Thyroid gland (tissue), 4 donors: ENCODE results near the gene MESD. TPM values are rescaled to one million over a fixed set of nuclear protein-coding genes. Genes with fewer than 3 reads are reported as not detected.

Experiments used
- DNase-seq, 2 donors: peaks; one replicate each; pipeline ENCODE4 v3.0.0-alpha.2; 2019
- H3K27ac ChIP-seq, 3 donors: fragments of 200-600 bp; sonication (generic); 1 replicate in 2 of 3; 2 replicates in 1 of 3; pipeline ENCODE4 v1.5.1; 2016 to 2019; ENCODE audit warnings: mild to moderate bottlenecking in 1 of 3, moderate library complexity in 1 of 3
- H3K27me3 ChIP-seq: fragments of 200-600 bp; sonication (generic); one replicate; pipeline ENCODE4 v1.5.1; 2019
- H3K36me3 ChIP-seq, 2 donors: fragments of 200-600 bp; sonication (generic); one replicate each; pipeline ENCODE4 v1.5.1; 2016 to 2019
- H3K4me1 ChIP-seq, 2 donors: fragments of 200-600 bp; sonication (generic); one replicate each; pipeline ENCODE4 v1.5.1; 2017 to 2019
- H3K4me3 ChIP-seq, 3 donors: fragments of 200-600 bp; sonication (generic); replicated peaks in 1 of 3; 1 replicate in 2 of 3; 2 replicates in 1 of 3; pipeline ENCODE4 v1.5.1; 2016; ENCODE audit warnings: mild to moderate bottlenecking in 1 of 3
- H3K9me3 ChIP-seq: fragments of 200-600 bp; sonication (generic); one replicate; pipeline ENCODE4 v1.5.1; 2017
- POLR2A ChIP-seq, 2 donors: fragments of 450-650 bp; IDR thresholded peaks; one replicate each; pipeline ENCODE4 v1.6.1; 2017; ENCODE audit warnings: antibody characterized with exemption in 2 of 2, mild to moderate bottlenecking in 2 of 2, moderate library complexity in 1 of 2
- WGBS, 2 donors: methylation state at CpG; one replicate each; pipeline ENCODE4 v1.1.5; 2017; 5-methylcytosine and 5-hydroxymethylcytosine counted together
- intact Hi-C: fragments of 100-400 bp; cut with DNase I; formaldehyde crosslinking; loops from one replicate; pipeline ENCODE4 v1.15.1; 2023
- total RNA-seq, 4 donors: library from RNA; depleted of rRNA; stranded (reverse); fragments of >200 nt; gene quantifications; one replicate each; pipeline ENCODE4 v1.2.3, GENCODE V29; 2016
- TF ChIP-seq, protein P1 (sequence below), 6 experiments: fragments of 200-600 bp in 3 of 6; fragments of 450-650 bp in 3 of 6; sonication (generic) in 3 of 6; IDR thresholded peaks; one replicate each; pipeline ENCODE4 v1.5.1; 2016 to 2019; ENCODE audit warnings: antibody characterized with exemption in 6 of 6, mild to moderate bottlenecking in 2 of 6, inconsistent platforms in 1 of 6, moderate library complexity in 1 of 6

Gene MESD
- total RNA-seq, 4 donors from 2014 or later = 53.7 to 74.6 (median 70.9) TPM

DNA sequence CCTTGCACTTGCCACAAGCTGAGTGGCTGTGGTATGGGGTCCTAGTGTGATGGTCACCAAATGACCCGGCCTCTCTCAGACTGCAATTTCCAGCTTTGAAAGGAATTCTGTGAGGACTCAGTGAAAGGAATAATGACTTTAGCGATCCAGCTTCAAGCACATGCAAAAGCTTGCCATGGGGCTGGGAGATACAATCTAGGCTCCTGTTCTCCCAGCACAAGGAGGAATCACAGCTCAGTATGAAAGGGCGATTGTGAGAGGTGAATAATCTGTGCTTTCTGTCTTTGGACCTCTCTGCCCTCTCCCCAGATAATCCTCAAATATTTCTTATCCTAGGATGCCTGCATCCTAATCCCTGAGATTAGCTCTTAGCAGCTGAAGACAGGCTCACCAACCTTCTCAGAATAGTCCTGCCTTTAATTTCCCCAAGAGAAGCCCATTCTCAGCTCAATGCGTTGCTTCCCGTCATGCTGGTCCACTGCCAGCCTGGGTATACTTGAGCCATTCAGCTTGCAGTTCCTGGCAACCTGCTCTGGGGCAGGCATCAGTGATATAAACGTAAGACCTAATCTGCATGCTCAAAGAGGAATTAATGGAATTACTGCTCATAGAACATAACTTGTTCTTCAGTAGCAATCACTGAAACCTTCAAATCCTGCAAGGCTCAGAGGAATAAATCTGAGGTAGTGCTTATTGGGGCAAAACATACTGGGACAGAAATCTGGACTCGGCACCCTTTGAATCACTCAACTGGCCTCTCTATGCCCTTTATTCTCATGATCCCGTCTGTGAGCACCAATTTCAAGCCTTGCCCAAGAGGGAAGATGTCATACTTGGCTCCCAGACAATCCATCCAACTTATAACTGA lies 26.2 kb upstream of the MESD start:
- Histone ChIP-seq H3K9me3 (no peaks in the 10 kb centered on the region), H3K27me3 (no peaks in the 10 kb centered on the region), H3K4me1 (peaks cover 0 to 4% of the 10 kb centered on the region in 2 donors), H3K4me3 (no peak overlapping the region), H3K36me3 (no peaks in the 10 kb centered on the region), H3K27ac (no peak overlapping the region)
- peak in 1 of 2 donors; percentile 39 for DNase-seq
- no peak for TF ChIP-seq POLR2A (IDR thresholded peaks at IDR 0.05)
- TF ChIP-seq, protein P1, sequence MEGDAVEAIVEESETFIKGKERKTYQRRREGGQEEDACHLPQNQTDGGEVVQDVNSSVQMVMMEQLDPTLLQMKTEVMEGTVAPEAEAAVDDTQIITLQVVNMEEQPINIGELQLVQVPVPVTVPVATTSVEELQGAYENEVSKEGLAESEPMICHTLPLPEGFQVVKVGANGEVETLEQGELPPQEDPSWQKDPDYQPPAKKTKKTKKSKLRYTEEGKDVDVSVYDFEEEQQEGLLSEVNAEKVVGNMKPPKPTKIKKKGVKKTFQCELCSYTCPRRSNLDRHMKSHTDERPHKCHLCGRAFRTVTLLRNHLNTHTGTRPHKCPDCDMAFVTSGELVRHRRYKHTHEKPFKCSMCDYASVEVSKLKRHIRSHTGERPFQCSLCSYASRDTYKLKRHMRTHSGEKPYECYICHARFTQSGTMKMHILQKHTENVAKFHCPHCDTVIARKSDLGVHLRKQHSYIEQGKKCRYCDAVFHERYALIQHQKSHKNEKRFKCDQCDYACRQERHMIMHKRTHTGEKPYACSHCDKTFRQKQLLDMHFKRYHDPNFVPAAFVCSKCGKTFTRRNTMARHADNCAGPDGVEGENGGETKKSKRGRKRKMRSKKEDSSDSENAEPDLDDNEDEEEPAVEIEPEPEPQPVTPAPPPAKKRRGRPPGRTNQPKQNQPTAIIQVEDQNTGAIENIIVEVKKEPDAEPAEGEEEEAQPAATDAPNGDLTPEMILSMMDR (IDR thresholded peaks at IDR 0.05) = no peak
- WGBS, 2 donors = 64 to 69% methylated on average over 8 of the region's 8 CpGs
- intact Hi-C loops = no loop called here

DNA sequence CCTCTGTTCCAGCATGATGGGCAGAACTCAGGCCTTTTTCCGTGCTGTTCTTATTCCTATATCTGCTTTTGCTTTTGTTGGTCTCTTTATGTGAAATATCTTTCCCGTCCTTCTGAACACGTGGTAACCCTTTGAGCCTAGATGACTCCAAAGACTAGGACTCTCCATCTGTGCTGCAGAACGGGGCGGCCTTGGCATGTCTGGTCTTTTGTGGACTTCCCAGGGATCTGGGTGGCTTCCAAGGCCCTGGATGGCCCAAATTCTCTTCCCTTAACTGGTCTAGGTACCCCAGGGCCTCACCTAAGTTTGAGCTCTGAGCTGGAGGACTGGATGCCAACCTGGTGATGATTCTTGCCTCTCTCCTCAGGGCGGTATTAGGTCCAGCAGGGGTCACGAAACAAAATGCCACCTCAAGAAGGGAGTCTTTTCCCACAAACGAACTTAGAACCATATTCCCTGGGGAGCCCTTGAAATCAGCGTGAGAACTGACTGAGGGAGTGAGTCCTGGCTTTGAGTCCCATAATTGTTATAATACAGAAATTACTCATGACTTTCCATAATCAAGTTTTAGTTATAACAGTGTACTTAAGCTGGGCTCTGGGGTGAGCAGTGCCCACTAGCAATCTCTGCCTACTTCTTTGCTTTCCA lies 25.0 kb upstream of the MESD start:
- Histone ChIP-seq H3K36me3 (no peaks in the 10 kb centered on the region), H3K27me3 (no peaks in the 10 kb centered on the region), H3K4me3 (no peak overlapping the region), H3K27ac (no peak overlapping the region), H3K4me1 (peaks cover 0 to 4% of the 10 kb centered on the region in 2 donors), H3K9me3 (no peaks in the 10 kb centered on the region)
- intact Hi-C loops = no loop called here
- TF ChIP-seq, protein P1 (IDR thresholded peaks at IDR 0.05) = no peak
- TF ChIP-seq POLR2A (IDR thresholded peaks at IDR 0.05) = no peak
- DNase-seq = no peak
- WGBS, 2 donors = 86 to 91% methylated on average over 8 to 9 of the region's 9 CpGs

DNA sequence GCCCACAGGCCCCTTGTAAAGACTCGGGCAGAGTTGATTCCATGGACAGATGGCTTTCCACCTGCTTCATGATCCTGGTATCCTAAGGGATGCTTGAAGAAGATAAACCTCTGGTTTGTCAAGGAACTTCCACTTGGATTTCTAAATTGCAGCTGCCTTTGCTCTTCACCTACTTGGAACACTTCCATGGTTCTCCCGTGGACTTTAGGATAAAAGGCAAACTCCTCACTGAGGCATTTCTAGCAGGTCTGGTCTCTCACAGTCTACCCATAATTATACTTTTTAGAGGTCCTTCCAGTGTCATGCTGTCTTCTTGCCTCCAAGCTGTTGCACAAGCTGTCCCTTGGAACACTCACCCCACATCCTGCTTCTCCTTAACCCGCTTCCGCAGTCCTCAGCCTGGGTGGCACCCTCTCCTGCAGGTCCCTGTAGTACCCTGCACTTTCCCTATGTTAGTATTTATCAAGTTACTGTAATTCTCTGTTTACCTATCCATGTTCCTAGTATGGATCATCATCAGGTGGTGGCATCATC lies 23.8 kb upstream of the MESD start:
- DNase-seq = no peak
- WGBS, 2 donors = 75 to 86% methylated on average over 4 of the region's 4 CpGs
- intact Hi-C loops = no loop called here

DNA sequence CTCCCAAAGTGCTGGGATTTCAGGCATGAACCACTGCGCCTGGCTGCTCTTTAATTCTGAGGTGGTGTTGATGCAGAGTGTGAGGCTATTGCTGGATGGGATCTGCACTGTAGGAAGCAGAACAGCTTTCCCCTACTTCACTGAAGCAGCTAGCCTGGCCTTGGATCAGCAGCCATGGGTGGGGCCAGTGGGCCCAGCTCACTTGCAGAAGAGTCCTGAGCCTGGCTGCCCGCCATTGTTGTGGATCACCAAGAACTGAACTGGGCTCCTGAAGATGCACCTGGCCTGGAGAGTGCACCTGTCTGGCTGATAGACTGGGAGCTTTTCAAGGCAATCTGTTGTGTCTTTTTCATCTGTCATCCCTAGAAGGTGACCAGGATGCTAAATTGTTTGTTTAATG lies 23.0 kb upstream of the MESD start:
- H3K4me1 ChIP-seq = peaks cover 0 to 4% of the 10 kb centered on the region in 2 donors

More for the DNA sequence above, 23.8 kb upstream of the MESD start:
- H3K4me1 ChIP-seq = peaks cover 0 to 4% of the 10 kb centered on the region in 2 donors
- no peak for TF ChIP-seq POLR2A (IDR thresholded peaks at IDR 0.05)
- TF ChIP-seq, protein P1 (IDR thresholded peaks at IDR 0.05) = no peak
- no peak overlapping the region for H3K27ac ChIP-seq
- H3K36me3 ChIP-seq = no peaks in the 10 kb centered on the region
- no peaks in the 10 kb centered on the region for H3K27me3 ChIP-seq
- no peaks in the 10 kb centered on the region for H3K9me3 ChIP-seq
- H3K4me3 ChIP-seq = no peak overlapping the region

More for the DNA sequence above, 23.0 kb upstream of the MESD start:
- Histone ChIP-seq H3K36me3 (no peaks in the 10 kb centered on the region), H3K4me3 (no peak overlapping the region), H3K27me3 (no peaks in the 10 kb centered on the region), H3K9me3 (no peaks in the 10 kb centered on the region), H3K27ac (no peak overlapping the region)
- intact Hi-C loops = no loop called here
- TF ChIP-seq, protein P1 (IDR thresholded peaks at IDR 0.05) = no peak
- TF ChIP-seq POLR2A (IDR thresholded peaks at IDR 0.05) = no peak
- no peak for DNase-seq
- 85 to 100% methylated on average over 2 of the region's 2 CpGs for WGBS, 2 donors
